CD8-positive, alpha-beta memory T cell (primary cell): ENCODE results near the gene SCAPER. TPM values are rescaled to one million over a fixed set of nuclear protein-coding genes. Genes with fewer than 3 reads are reported as not detected.
"Not testable (repeated sequence)": the region's sequence is repeated elsewhere in the genome, so short reads cannot be mapped to it uniquely, and the experiment has no call there.

Experiments
- CTCF ChIA-PET: fragments of 350-600 bp; sonication (Branson Sonifier 250); formaldehyde crosslinking; loops from one replicate; lab custom pipeline; 2021; ENCODE audit warnings: antibody characterized with exemption; lab: Charles Lee
- POLR2A ChIA-PET: fragments of 350-600 bp; sonication (Branson Sonifier 250); formaldehyde crosslinking; loops from one replicate; lab custom pipeline; 2021; ENCODE audit warnings: antibody characterized with exemption; lab: Charles Lee
- DNase-seq, 5 donors: peaks; one replicate each; pipeline versions ENCODE4 v3.0.0 to v3.0.0-alpha.2; 2020 to 2022; ENCODE audit warnings: mixed read lengths in 1 of 5
- H3K27ac ChIP-seq: one replicate; pipeline ENCODE4 v1.7.0; 2013; ENCODE audit warnings: low read depth, mild to moderate bottlenecking, low read length, moderate library complexity
- H3K27me3 ChIP-seq: 2 replicates; pipeline ENCODE4 v1.7.0; 2013; ENCODE audit warnings: low read length, mild to moderate bottlenecking; ENCODE audit not compliant: insufficient read depth, poor library complexity, severe bottlenecking
- H3K36me3 ChIP-seq: 2 replicates; pipeline ENCODE4 v1.7.0; 2013; ENCODE audit warnings: mild to moderate bottlenecking, low read length, moderate library complexity; ENCODE audit not compliant: insufficient read depth
- H3K4me1 ChIP-seq: 2 replicates; pipeline ENCODE4 v1.7.0; 2013; ENCODE audit warnings: mild to moderate bottlenecking, low read length, moderate library complexity; ENCODE audit not compliant: insufficient read depth
- H3K4me3 ChIP-seq: 2 replicates; pipeline ENCODE4 v1.7.0; 2013; ENCODE audit warnings: mild to moderate bottlenecking, low read length
- H3K9me3 ChIP-seq: 2 replicates; pipeline ENCODE4 v1.7.0; 2013; ENCODE audit warnings: mild to moderate bottlenecking, low read length
- H3K27ac Mint-ChIP-seq, 8 donors: one replicate each; pipeline ENCODE4 v1.8.0; 2020 to 2021; ENCODE audit warnings: mixed read lengths in 8 of 8, mild to moderate bottlenecking in 6 of 8, inconsistent platforms in 3 of 8, moderate library complexity in 3 of 8
- H3K27me3 Mint-ChIP-seq, 2 donors: one replicate each; pipeline ENCODE4 v1.8.0; 2020 to 2021; ENCODE audit warnings: mixed read lengths in 2 of 2, mild to moderate bottlenecking in 1 of 2, moderate library complexity in 1 of 2
- H3K36me3 Mint-ChIP-seq, 3 donors: one replicate each; pipeline ENCODE4 v1.8.0; 2020 to 2021; ENCODE audit warnings: mixed read lengths in 3 of 3, inconsistent platforms in 1 of 3, mild to moderate bottlenecking in 1 of 3
- H3K4me1 Mint-ChIP-seq, 3 donors: one replicate each; pipeline ENCODE4 v1.8.0; 2020 to 2021; ENCODE audit warnings: mixed read lengths in 3 of 3, inconsistent platforms in 1 of 3, mild to moderate bottlenecking in 1 of 3
- H3K4me3 Mint-ChIP-seq, 7 donors: one replicate each; pipeline ENCODE4 v1.8.0; 2020 to 2021; ENCODE audit warnings: mixed read lengths in 7 of 7, mild to moderate bottlenecking in 6 of 7, moderate library complexity in 4 of 7, inconsistent platforms in 2 of 7
- H3K9me3 Mint-ChIP-seq, 5 donors: one replicate each; pipeline ENCODE4 v1.8.0; 2020 to 2022; ENCODE audit warnings: mixed read lengths in 5 of 5, mild to moderate bottlenecking in 3 of 5, moderate library complexity in 2 of 5, inconsistent platforms in 1 of 5
- polyA plus RNA-seq: library from polyadenylated mRNA; unstranded; fragments of 300-500 nt; fragmentation: Illumina TruSeq; gene quantifications from one replicate; pipeline ENCODE4 v1.2.3, GENCODE V29; 2021
- total RNA-seq, 2 experiments: library from RNA; stranded (reverse); gene quantifications; one replicate each; pipeline ENCODE4 v1.2.3, GENCODE V29; 2021

Gene SCAPER
- total and polyA plus RNA-seq, 3 experiments from 2014 or later: 15.5 to 26.6 (median 16.0) TPM

DNA sequence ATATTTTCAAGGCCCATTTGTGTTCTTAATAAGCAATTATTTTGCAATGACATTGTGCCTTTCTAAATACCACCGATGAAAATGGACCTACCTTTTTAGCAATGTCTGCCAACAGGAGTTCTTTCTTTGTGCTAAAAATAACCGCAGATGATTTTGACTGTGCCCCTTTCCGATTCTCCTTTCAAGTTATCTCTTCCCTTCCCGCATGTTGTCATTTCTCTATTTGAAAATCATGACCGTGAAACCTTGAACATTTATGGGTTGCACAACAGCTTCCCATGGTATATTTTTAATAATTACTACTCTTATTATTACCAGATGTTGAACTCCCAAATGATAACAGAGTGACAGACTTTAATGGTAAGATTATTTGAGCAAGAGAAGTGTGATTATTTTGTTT, 583.5 kb downstream of the SCAPER start:
- Histone ChIP-seq H3K27me3 (peaks cover 9% of the 10 kb centered on the region), H3K4me1 (no peaks in the 10 kb centered on the region), H3K36me3 (no peaks in the 10 kb centered on the region), H3K27ac (no peak overlapping the region), H3K9me3 (no peaks in the 10 kb centered on the region), H3K4me3 (no peak overlapping the region)
- Mint-ChIP-seq H3K27ac (no peak overlapping the region), H3K4me1 (no peaks in the 10 kb centered on the region), H3K27me3 (peaks cover 33 to 57% of the 10 kb centered on the region in 2 donors), H3K9me3 (no peaks in the 10 kb centered on the region), H3K36me3 (no peaks in the 10 kb centered on the region), H3K4me3 (no peak overlapping the region)
- ChIA-PET CTCF (no interaction called here), POLR2A (no interaction called here)
- DNase-seq: no peak

GRCh38 chr15:76321171-76321570, 584.0 kb downstream of the SCAPER start:
- Mint-ChIP-seq H3K4me1 (no peaks in the 10 kb centered on the region), H3K27me3 (peaks cover 34 to 56% of the 10 kb centered on the region in 2 donors), H3K9me3 (no peaks in the 10 kb centered on the region), H3K27ac (no peak overlapping the region), H3K4me3 (no peak overlapping the region), H3K36me3 (no peaks in the 10 kb centered on the region)
- no peaks in the 10 kb centered on the region for H3K4me1 ChIP-seq
- peaks cover 9% of the 10 kb centered on the region for H3K27me3 ChIP-seq
- DNase-seq: no peak
- H3K9me3 ChIP-seq: no peaks in the 10 kb centered on the region
- H3K27ac ChIP-seq: no peak overlapping the region
- CTCF ChIA-PET: no interaction called here
- POLR2A ChIA-PET: no interaction called here
- H3K36me3 ChIP-seq: no peaks in the 10 kb centered on the region
- H3K4me3 ChIP-seq: no peak overlapping the region

DNA sequence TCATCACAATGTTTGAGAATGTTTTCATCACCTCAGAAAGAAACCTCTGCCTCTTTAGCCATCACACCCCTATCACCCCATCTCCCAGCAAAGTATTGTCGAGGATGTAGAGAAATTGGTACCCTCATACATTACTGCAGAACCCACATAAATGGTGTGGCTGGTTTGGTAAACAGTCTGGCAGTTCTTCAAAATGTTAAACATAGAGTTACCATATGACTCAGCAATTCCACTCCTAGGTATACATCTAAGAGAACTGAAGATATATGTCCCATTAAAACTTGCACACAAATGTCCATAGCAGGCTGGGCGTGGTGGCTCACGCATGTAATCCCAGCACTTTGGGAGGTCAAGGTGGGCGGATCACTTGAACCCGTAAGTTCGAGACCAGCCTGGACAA, 585.1 kb downstream of the SCAPER start:
- no peaks in the 10 kb centered on the region for H3K9me3 Mint-ChIP-seq
- H3K27ac Mint-ChIP-seq: no peak overlapping the region
- Histone ChIP-seq H3K4me1 (no peaks in the 10 kb centered on the region), H3K4me3 (no peak overlapping the region), H3K9me3 (no peaks in the 10 kb centered on the region), H3K36me3 (no peaks in the 10 kb centered on the region), H3K27ac (no peak overlapping the region), H3K27me3 (peaks cover 3% of the 10 kb centered on the region)
- ChIA-PET POLR2A (no interaction called here), CTCF (no interaction called here)
- DNase-seq: no peak
- H3K27me3 Mint-ChIP-seq: peaks cover 28 to 45% of the 10 kb centered on the region in 2 donors
- no peak overlapping the region for H3K4me3 Mint-ChIP-seq
- H3K36me3 Mint-ChIP-seq: no peaks in the 10 kb centered on the region
- H3K4me1 Mint-ChIP-seq: no peaks in the 10 kb centered on the region

DNA sequence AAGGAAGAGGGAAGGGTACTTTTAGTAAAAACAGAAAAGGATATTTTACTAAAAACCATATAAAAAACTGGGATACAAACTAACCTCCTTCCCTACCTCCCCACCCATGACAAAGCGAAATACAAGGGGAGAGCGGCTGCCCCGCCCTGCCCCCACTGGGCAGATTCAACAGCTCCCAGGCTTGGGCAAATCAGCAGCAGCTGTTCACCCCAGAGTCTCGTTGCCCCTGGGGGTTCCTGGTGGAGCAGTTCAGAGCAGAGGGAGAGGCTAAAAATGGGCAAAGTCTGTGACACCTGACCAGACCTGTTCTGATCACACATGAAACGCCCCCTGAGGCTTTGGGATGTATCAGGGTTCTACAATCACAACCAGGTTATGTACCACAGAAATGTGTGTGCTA, 591.4 kb downstream of the SCAPER start:
- ChIA-PET CTCF (no interaction called here), POLR2A (no interaction called here)
- peaks cover 0 to 2% (median 0%) of the 10 kb centered on the region in 5 donors for H3K9me3 Mint-ChIP-seq

DNA sequence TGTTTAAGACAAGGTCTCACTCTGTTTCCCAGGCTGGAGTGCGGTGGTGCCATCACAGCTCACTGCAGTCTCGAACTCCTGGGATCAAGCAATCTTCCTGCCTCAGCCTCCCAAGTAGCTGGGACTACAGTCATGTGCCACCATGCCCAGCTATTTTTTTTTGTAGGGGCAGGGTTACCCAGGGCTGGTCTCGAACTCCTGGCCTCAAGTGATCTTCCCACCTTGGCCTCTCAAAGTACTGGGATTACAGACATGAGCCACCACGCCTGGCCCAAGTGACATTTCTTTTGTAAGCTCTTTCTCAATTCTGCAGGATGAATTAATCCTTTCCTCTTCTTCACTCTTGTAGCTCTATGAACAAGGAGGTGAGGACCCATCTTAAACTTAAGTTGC, 592.0 kb downstream of the SCAPER start:
- POLR2A ChIA-PET, H3K4me3 ChIP-seq, DNase-seq, H3K36me3 ChIP-seq, H3K27ac ChIP-seq, CTCF ChIA-PET, H3K9me3 Mint-ChIP-seq, H3K9me3 ChIP-seq, H3K27me3 ChIP-seq: not testable (repeated sequence)
- Mint-ChIP-seq H3K4me3 (peak overlapping the region in 6 of 7 donors; percentile 6 to 98 (median 77)), H3K4me1 (peaks cover 18 to 38% (median 35%) of the 10 kb centered on the region in 3 donors), H3K27ac (peak overlapping the region in 3 of 8 donors; percentile 16 to 75 (median 72)), H3K36me3 (peaks cover 0 to 15% (median 0%) of the 10 kb centered on the region in 3 donors), H3K27me3 (peaks cover 6 to 11% of the 10 kb centered on the region in 2 donors)
- H3K4me1 ChIP-seq: peaks cover 16% of the 10 kb centered on the region

More for the DNA sequence above, 591.4 kb downstream of the SCAPER start:
- peaks cover 0 to 14% (median 0%) of the 10 kb centered on the region in 3 donors for H3K36me3 Mint-ChIP-seq
- Histone ChIP-seq H3K27ac (no peak overlapping the region), H3K36me3 (no peaks in the 10 kb centered on the region), H3K4me1 (peaks cover 16% of the 10 kb centered on the region), H3K9me3 (no peaks in the 10 kb centered on the region), H3K27me3 (no peaks in the 10 kb centered on the region), H3K4me3 (no peak overlapping the region)
- H3K27me3 Mint-ChIP-seq: peaks cover 6 to 11% of the 10 kb centered on the region in 2 donors
- peak overlapping the region in 2 of 7 donors; percentile 30 to 98 for H3K4me3 Mint-ChIP-seq
- peak overlapping the region in 1 of 8 donors; percentile 72 for H3K27ac Mint-ChIP-seq
- no peak for DNase-seq
- peaks cover 13 to 32% (median 29%) of the 10 kb centered on the region in 3 donors for H3K4me1 Mint-ChIP-seq

GRCh38 chr15:76312540-76313174, 592.5 kb downstream of the SCAPER start:
- POLR2A ChIA-PET: no interaction called here
- Mint-ChIP-seq H3K27me3 (peaks cover 6 to 8% of the 10 kb centered on the region in 2 donors), H3K9me3 (peaks cover 0 to 2% (median 0%) of the 10 kb centered on the region in 5 donors), H3K27ac (peak overlapping the region in 4 of 8 donors; percentile 14 to 87 (median 54)), H3K36me3 (peaks cover 0 to 16% (median 0%) of the 10 kb centered on the region in 3 donors), H3K4me3 (peak overlapping the region; percentile 48 to 98 (median 68)), H3K4me1 (peaks cover 19 to 43% (median 40%) of the 10 kb centered on the region in 3 donors)
- H3K27me3 ChIP-seq: no peaks in the 10 kb centered on the region
- H3K9me3 ChIP-seq: no peaks in the 10 kb centered on the region
- DNase-seq: no peak
- no peak overlapping the region for H3K27ac ChIP-seq
- H3K4me3 ChIP-seq: no peak overlapping the region
- peaks cover 16% of the 10 kb centered on the region for H3K4me1 ChIP-seq
- H3K36me3 ChIP-seq: no peaks in the 10 kb centered on the region
- CTCF ChIA-PET: no interaction called here

- peaks cover 0 to 2% (median 0%) of the 10 kb centered on the region in 5 donors for H3K9me3 Mint-ChIP-seq
- H3K27ac Mint-ChIP-seq: peak within 1 kb of the TSS; percentile 63 to 93 (median 90)
- Histone ChIP-seq H3K27ac (peak within 1 kb of the TSS; percentile 86), H3K36me3 (no peaks in the 10 kb centered on the region), H3K4me3 (peak within 1 kb of the TSS; percentile 68), H3K9me3 (no peaks in the 10 kb centered on the region), H3K27me3 (no peaks in the 10 kb centered on the region), H3K4me1 (peaks cover 16% of the 10 kb centered on the region)
- H3K27me3 Mint-ChIP-seq: peaks cover 0 to 1% of the 10 kb centered on the region in 2 donors
- CTCF ChIA-PET: no interaction called here
- H3K36me3 Mint-ChIP-seq: peaks cover 0 to 16% (median 0%) of the 10 kb centered on the region in 3 donors
- POLR2A ChIA-PET: no interaction called here
- H3K4me3 Mint-ChIP-seq: peak within 1 kb of the TSS; percentile 86 to 98 (median 93)
- DNase-seq: peak; percentile 78 to 93 (median 80)
- H3K4me1 Mint-ChIP-seq: peaks cover 24 to 52% (median 46%) of the 10 kb centered on the region in 3 donors
Observed at GRCh38 chr15:76311100-76311953, 593.8 kb downstream of the SCAPER start, which contains the start of gene ETFA. Gene ETFA (minus strand): TSS chr15:76311469. CDS start chr15:76311388, 81 bp downstream.
